ENCODE results near the gene CCDC188.

DNA sequence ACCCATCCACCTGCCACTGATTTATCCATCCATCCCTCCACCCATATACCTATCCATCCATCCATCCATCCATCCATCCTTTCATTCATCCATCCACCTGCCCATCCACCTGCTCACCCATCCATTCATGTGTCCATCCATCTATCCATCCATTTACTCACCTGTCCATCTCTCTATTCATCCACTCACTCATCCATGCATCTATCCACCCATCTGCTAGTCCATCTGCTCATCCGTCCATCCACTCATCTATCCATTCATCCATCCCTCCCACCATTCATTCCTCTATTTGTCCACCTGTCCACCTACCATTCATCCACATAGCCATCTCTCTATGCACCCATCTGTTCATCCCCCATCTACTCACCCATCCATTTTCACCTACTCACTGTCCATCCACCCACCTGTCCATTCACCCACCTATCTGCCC, 48.6 kb upstream of the CCDC188 start:
- TF ChIP-seq, protein P1, sequence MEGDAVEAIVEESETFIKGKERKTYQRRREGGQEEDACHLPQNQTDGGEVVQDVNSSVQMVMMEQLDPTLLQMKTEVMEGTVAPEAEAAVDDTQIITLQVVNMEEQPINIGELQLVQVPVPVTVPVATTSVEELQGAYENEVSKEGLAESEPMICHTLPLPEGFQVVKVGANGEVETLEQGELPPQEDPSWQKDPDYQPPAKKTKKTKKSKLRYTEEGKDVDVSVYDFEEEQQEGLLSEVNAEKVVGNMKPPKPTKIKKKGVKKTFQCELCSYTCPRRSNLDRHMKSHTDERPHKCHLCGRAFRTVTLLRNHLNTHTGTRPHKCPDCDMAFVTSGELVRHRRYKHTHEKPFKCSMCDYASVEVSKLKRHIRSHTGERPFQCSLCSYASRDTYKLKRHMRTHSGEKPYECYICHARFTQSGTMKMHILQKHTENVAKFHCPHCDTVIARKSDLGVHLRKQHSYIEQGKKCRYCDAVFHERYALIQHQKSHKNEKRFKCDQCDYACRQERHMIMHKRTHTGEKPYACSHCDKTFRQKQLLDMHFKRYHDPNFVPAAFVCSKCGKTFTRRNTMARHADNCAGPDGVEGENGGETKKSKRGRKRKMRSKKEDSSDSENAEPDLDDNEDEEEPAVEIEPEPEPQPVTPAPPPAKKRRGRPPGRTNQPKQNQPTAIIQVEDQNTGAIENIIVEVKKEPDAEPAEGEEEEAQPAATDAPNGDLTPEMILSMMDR (conservative IDR thresholded peaks at IDR 0.05; ENCODE audit: low read depth, low read length): no peak
- no peak for TF ChIP-seq EZH2 (IDR thresholded peaks at IDR 0.05; ENCODE audit: low read length, unreplicated experiment)

Data from PC-3 (cell line).